ENCODE data around the gene CCDC74A.

Gene CCDC74A

DNA sequence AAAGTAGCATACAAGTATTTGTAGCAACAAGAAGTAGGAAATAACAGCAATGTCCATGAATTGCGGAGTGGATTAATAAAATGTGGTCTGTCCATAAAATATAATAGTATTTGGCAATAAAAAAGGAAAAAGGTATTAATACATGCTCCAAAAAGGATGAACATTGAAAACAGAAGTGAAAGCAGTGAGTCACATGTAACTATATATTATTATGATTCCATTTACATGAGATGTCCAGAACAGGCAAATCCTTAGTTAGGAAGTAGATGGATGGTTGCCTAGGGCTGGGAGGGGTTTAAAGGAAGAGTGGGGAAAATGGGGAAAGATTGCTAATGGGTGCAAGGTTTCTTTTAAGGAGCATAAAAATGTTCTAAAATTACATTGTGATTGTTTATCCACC is 44.5 kb downstream of the CCDC74A start:
- DNase-seq (ENCODE audit: low spot score): no peak
- H3K27me3 ChIP-seq (ENCODE audit: insufficient read depth, poor library complexity, severe bottlenecking): no peaks in the 10 kb centered on the region

GRCh38 chr2:131577812-131578211 is 50.1 kb downstream of the CCDC74A start:
- no peak overlapping the region for H3K4me3 ChIP-seq (ENCODE audit: severe bottlenecking)
- ATAC-seq (ENCODE audit: low read depth): no peak

More for the DNA sequence above, 44.5 kb downstream of the CCDC74A start:
- H3K4me1 ChIP-seq (ENCODE audit: insufficient read depth, poor library complexity, severe bottlenecking): no peaks in the 10 kb centered on the region
- H3K27ac ChIP-seq (ENCODE audit: poor library complexity, severe bottlenecking): no peak overlapping the region
- no peaks in the 10 kb centered on the region for H3K36me3 ChIP-seq (ENCODE audit: low read depth)
- no peak for ATAC-seq (ENCODE audit: low read depth)
- no peak for TF ChIP-seq CTCF (IDR thresholded peaks at IDR 0.05; ENCODE audit: poor library complexity, severe bottlenecking)
- no peaks in the 10 kb centered on the region for H3K9me3 ChIP-seq (ENCODE audit: severe bottlenecking)
- H3K4me3 ChIP-seq (ENCODE audit: severe bottlenecking): no peak overlapping the region

GRCh38 chr2:131580187-131580586 is 52.5 kb downstream of the CCDC74A start:
- no peak for DNase-seq (ENCODE audit: low spot score)
- Histone ChIP-seq H3K27me3 (ENCODE audit: insufficient read depth, poor library complexity, severe bottlenecking) (no peaks in the 10 kb centered on the region), H3K27ac (ENCODE audit: poor library complexity, severe bottlenecking) (no peak overlapping the region), H3K36me3 (ENCODE audit: low read depth) (no peaks in the 10 kb centered on the region), H3K9me3 (ENCODE audit: severe bottlenecking) (no peaks in the 10 kb centered on the region), H3K4me3 (ENCODE audit: severe bottlenecking) (no peak overlapping the region), H3K4me1 (ENCODE audit: insufficient read depth, poor library complexity, severe bottlenecking) (no peaks in the 10 kb centered on the region)
- no peak for ATAC-seq (ENCODE audit: low read depth)
- no peak for TF ChIP-seq CTCF (IDR thresholded peaks at IDR 0.05; ENCODE audit: poor library complexity, severe bottlenecking)

More at GRCh38 chr2:131577812-131578211, 50.1 kb downstream of the CCDC74A start:
- no peaks in the 10 kb centered on the region for H3K36me3 ChIP-seq (ENCODE audit: low read depth)
- no peaks in the 10 kb centered on the region for H3K27me3 ChIP-seq (ENCODE audit: insufficient read depth, poor library complexity, severe bottlenecking)
- H3K27ac ChIP-seq (ENCODE audit: poor library complexity, severe bottlenecking): no peak overlapping the region
- H3K9me3 ChIP-seq (ENCODE audit: severe bottlenecking): no peaks in the 10 kb centered on the region
- TF ChIP-seq CTCF (IDR thresholded peaks at IDR 0.05; ENCODE audit: poor library complexity, severe bottlenecking): no peak
- H3K4me1 ChIP-seq (ENCODE audit: insufficient read depth, poor library complexity, severe bottlenecking): no peaks in the 10 kb centered on the region
- no peak for DNase-seq (ENCODE audit: low spot score)

All from RWPE2 (cell line).